ENCODE data around the gene NOC4L. TPM values are rescaled to one million over a fixed set of nuclear protein-coding genes. Genes with fewer than 3 reads are reported as not detected.

The NOC4L gene
- total and polyA plus RNA-seq, 2 experiments from 2014 or later = 42.4 to 54.7 TPM

DNA sequence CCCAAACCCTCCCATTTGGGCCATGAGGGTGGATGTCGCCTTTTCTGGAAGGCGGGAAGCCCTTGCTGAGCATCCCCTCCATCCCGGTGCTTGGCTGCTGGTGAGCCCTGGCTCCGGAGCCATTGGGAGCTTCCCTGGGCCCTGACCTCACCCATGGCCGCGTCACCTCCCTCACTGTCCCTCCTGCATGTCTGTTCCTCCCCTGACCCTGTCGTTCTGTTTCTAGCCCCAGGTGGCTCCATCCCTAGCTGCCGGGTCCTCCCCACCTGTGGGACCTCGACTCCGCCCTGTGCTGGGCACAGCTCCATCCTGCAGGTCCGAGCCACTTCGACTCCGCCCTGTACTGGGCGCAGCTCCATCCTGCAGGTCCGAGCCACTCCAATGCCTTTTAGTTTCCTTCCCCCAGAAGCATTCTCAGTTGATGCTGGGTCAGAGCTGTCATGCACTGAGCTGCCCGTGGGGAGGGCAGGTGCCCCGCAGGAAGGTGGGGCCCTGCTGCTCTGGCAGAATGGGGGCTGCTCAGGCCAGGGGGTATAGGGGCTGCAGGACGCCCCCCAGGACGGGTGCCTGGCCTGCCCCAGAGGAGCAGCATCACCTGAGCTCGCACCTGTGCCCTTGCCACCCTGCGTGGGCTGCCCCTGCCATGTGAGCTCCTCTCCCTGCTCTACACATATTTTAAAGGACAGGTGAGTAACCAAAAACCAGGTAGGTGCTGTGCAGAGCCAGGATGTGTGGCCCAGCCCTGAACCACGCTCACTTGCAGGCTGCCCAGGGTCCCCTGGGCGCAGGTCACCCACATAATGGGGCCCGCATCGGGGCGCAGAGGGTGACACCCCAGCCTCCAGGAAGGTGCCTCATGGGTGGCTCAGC, 19.0 kb downstream of the NOC4L start:
- peak; percentile 42 for ATAC-seq
- H3K4me3 Mint-ChIP-seq = no peak overlapping the region

More for the DNA sequence above, 19.0 kb downstream of the NOC4L start:
- TF ChIP-seq CREB1 (CRISPR knock-in tag; IDR thresholded peaks at IDR 0.05; ENCODE audit: low read depth) (no peak), STAT1 (IDR thresholded peaks at IDR 0.05; ENCODE audit: unreplicated experiment) (no peak), POLR2AphosphoS5 (IDR thresholded peaks at IDR 0.05; ENCODE audit: low read depth) (no peak), JUNB (IDR thresholded peaks at IDR 0.05; ENCODE audit: unreplicated experiment) (no peak), ZNF331 (CRISPR knock-in tag; IDR thresholded peaks at IDR 0.05; ENCODE audit: low read depth) (no peak), EZH2 (IDR thresholded peaks at IDR 0.05; ENCODE audit: low read depth, unreplicated experiment) (no peak), NANOG (IDR thresholded peaks at IDR 0.05; ENCODE audit: borderline replicate concordance) (no peak), ZNF114 (CRISPR knock-in tag; IDR thresholded peaks at IDR 0.05) (no peak), EZH2phosphoT487 (IDR thresholded peaks at IDR 0.05; ENCODE audit: unreplicated experiment) (no peak)
- TF ChIP-seq, protein P1, sequence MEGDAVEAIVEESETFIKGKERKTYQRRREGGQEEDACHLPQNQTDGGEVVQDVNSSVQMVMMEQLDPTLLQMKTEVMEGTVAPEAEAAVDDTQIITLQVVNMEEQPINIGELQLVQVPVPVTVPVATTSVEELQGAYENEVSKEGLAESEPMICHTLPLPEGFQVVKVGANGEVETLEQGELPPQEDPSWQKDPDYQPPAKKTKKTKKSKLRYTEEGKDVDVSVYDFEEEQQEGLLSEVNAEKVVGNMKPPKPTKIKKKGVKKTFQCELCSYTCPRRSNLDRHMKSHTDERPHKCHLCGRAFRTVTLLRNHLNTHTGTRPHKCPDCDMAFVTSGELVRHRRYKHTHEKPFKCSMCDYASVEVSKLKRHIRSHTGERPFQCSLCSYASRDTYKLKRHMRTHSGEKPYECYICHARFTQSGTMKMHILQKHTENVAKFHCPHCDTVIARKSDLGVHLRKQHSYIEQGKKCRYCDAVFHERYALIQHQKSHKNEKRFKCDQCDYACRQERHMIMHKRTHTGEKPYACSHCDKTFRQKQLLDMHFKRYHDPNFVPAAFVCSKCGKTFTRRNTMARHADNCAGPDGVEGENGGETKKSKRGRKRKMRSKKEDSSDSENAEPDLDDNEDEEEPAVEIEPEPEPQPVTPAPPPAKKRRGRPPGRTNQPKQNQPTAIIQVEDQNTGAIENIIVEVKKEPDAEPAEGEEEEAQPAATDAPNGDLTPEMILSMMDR (conservative IDR thresholded peaks at IDR 0.05; ENCODE audit: low read depth in 2 of 2) = no peak
- TF ChIP-seq, protein P2, sequence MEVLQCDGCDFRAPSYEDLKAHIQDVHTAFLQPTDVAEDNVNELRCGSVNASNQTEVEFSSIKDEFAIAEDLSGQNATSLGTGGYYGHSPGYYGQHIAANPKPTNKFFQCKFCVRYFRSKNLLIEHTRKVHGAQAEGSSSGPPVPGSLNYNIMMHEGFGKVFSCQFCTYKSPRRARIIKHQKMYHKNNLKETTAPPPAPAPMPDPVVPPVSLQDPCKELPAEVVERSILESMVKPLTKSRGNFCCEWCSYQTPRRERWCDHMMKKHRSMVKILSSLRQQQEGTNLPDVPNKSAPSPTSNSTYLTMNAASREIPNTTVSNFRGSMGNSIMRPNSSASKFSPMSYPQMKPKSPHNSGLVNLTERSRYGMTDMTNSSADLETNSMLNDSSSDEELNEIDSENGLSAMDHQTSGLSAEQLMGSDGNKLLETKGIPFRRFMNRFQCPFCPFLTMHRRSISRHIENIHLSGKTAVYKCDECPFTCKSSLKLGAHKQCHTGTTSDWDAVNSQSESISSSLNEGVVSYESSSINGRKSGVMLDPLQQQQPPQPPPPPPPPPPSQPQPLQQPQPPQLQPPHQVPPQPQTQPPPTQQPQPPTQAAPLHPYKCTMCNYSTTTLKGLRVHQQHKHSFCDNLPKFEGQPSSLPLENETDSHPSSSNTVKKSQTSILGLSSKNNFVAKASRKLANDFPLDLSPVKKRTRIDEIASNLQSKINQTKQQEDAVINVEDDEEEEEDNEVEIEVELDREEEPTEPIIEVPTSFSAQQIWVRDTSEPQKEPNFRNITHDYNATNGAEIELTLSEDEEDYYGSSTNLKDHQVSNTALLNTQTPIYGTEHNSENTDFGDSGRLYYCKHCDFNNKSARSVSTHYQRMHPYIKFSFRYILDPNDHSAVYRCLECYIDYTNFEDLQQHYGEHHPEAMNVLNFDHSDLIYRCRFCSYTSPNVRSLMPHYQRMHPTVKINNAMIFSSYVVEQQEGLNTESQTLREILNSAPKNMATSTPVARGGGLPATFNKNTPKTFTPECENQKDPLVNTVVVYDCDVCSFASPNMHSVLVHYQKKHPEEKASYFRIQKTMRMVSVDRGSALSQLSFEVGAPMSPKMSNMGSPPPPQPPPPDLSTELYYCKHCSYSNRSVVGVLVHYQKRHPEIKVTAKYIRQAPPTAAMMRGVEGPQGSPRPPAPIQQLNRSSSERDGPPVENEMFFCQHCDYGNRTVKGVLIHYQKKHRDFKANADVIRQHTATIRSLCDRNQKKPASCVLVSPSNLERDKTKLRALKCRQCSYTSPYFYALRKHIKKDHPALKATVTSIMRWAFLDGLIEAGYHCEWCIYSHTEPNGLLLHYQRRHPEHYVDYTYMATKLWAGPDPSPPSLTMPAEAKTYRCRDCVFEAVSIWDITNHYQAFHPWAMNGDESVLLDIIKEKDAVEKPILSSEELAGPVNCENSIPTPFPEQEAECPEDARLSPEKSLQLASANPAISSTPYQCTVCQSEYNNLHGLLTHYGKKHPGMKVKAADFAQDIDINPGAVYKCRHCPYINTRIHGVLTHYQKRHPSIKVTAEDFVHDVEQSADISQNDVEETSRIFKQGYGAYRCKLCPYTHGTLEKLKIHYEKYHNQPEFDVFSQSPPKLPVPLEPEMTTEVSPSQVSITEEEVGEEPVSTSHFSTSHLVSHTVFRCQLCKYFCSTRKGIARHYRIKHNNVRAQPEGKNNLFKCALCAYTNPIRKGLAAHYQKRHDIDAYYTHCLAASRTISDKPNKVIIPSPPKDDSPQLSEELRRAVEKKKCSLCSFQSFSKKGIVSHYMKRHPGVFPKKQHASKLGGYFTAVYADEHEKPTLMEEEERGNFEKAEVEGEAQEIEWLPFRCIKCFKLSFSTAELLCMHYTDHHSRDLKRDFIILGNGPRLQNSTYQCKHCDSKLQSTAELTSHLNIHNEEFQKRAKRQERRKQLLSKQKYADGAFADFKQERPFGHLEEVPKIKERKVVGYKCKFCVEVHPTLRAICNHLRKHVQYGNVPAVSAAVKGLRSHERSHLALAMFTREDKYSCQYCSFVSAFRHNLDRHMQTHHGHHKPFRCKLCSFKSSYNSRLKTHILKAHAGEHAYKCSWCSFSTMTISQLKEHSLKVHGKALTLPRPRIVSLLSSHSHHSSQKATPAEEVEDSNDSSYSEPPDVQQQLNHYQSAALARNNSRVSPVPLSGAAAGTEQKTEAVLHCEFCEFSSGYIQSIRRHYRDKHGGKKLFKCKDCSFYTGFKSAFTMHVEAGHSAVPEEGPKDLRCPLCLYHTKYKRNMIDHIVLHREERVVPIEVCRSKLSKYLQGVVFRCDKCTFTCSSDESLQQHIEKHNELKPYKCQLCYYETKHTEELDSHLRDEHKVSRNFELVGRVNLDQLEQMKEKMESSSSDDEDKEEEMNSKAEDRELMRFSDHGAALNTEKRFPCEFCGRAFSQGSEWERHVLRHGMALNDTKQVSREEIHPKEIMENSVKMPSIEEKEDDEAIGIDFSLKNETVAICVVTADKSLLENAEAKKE (CRISPR knock-in tag; IDR thresholded peaks at IDR 0.05) = no peak
- TF ChIP-seq, protein P3, sequence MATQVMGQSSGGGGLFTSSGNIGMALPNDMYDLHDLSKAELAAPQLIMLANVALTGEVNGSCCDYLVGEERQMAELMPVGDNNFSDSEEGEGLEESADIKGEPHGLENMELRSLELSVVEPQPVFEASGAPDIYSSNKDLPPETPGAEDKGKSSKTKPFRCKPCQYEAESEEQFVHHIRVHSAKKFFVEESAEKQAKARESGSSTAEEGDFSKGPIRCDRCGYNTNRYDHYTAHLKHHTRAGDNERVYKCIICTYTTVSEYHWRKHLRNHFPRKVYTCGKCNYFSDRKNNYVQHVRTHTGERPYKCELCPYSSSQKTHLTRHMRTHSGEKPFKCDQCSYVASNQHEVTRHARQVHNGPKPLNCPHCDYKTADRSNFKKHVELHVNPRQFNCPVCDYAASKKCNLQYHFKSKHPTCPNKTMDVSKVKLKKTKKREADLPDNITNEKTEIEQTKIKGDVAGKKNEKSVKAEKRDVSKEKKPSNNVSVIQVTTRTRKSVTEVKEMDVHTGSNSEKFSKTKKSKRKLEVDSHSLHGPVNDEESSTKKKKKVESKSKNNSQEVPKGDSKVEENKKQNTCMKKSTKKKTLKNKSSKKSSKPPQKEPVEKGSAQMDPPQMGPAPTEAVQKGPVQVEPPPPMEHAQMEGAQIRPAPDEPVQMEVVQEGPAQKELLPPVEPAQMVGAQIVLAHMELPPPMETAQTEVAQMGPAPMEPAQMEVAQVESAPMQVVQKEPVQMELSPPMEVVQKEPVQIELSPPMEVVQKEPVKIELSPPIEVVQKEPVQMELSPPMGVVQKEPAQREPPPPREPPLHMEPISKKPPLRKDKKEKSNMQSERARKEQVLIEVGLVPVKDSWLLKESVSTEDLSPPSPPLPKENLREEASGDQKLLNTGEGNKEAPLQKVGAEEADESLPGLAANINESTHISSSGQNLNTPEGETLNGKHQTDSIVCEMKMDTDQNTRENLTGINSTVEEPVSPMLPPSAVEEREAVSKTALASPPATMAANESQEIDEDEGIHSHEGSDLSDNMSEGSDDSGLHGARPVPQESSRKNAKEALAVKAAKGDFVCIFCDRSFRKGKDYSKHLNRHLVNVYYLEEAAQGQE (IDR thresholded peaks at IDR 0.05; ENCODE audit: unreplicated experiment) = no peak
- TF ChIP-seq, protein P4, sequence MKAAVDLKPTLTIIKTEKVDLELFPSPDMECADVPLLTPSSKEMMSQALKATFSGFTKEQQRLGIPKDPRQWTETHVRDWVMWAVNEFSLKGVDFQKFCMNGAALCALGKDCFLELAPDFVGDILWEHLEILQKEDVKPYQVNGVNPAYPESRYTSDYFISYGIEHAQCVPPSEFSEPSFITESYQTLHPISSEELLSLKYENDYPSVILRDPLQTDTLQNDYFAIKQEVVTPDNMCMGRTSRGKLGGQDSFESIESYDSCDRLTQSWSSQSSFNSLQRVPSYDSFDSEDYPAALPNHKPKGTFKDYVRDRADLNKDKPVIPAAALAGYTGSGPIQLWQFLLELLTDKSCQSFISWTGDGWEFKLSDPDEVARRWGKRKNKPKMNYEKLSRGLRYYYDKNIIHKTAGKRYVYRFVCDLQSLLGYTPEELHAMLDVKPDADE (IDR thresholded peaks at IDR 0.05) = no peak
- DNase-seq (ENCODE audit: low spot score) = no peak
- Mint-ChIP-seq H3K27me3 (ENCODE audit: insufficient read depth, low read depth, poor library complexity) (peaks cover 18% of the 10 kb centered on the region), H3K36me3 (ENCODE audit: low read depth) (no peaks in the 10 kb centered on the region; the same call in 1 of the 3 replicates), H3K4me1 (no peaks in the 10 kb centered on the region), H3K27ac (no peak overlapping the region), H3K9me3 (peaks cover 13% of the 10 kb centered on the region)
- no peaks in the 10 kb centered on the region for H4K20me1 ChIP-seq (replicated peaks; ENCODE audit: insufficient read depth)
- no peaks in the 10 kb centered on the region for H3K36me3 ChIP-seq (ENCODE audit: insufficient read depth)
- no peaks in the 10 kb centered on the region for H3K9me2 ChIP-seq (ENCODE audit: insufficient read depth)
- H2AFZ ChIP-seq = no peak overlapping the region
- H3F3A ChIP-seq (replicated peaks; ENCODE audit: low read depth) = no peaks in the 10 kb centered on the region
- H3K79me2 ChIP-seq (replicated peaks; ENCODE audit: insufficient read depth) = no peaks in the 10 kb centered on the region
- no peak overlapping the region for H3K4me2 ChIP-seq
- H3K4me3 ChIP-seq = no peak overlapping the region
- no peaks in the 10 kb centered on the region for H3K27me3 ChIP-seq (ENCODE audit: insufficient read depth)
- no peaks in the 10 kb centered on the region for H3K4me1 ChIP-seq (ENCODE audit: insufficient read depth)
- no peak overlapping the region for H3K27ac ChIP-seq (ENCODE audit: low read depth)

All from GM23338 (cell line).